Ascending aorta (tissue), 2 donors: Measurements from ENCODE around the gene ANKRD6. TPM values are rescaled to one million over a fixed set of nuclear protein-coding genes. Genes with fewer than 3 reads are reported as not detected.

Experiments
- DNase-seq, 2 donors: peaks; one replicate each; pipeline ENCODE4 v3.0.0-alpha.2; 2019; ENCODE audit warnings: low spot score in 2 of 2
- H3K27ac ChIP-seq, 2 donors: fragments of 200-600 bp; sonication (generic); one replicate each; pipeline ENCODE4 v1.5.1; 2016 to 2017; ENCODE audit warnings: mild to moderate bottlenecking in 1 of 2
- H3K27me3 ChIP-seq: fragments of 200-600 bp; sonication (generic); one replicate; pipeline ENCODE4 v1.5.1; 2017
- H3K36me3 ChIP-seq, 2 donors: fragments of 200-600 bp; sonication (generic); one replicate each; pipeline ENCODE4 v1.5.1; 2016
- H3K4me1 ChIP-seq, 2 donors: fragments of 200-600 bp; sonication (generic); one replicate each; pipeline ENCODE4 v1.5.1; 2016 to 2017; ENCODE audit warnings: mild to moderate bottlenecking in 1 of 2
- H3K4me3 ChIP-seq, 2 donors: fragments of 200-600 bp; sonication (generic); one replicate each; pipeline ENCODE4 v1.5.1; 2016 to 2017; ENCODE audit warnings: mild to moderate bottlenecking in 1 of 2
- H3K9me3 ChIP-seq, 2 donors: fragments of 200-600 bp; sonication (generic); one replicate each; pipeline ENCODE4 v1.5.1; 2016
- intact Hi-C: fragments of 100-400 bp; cut with DNase I; formaldehyde crosslinking; loops from one replicate; pipeline ENCODE4 v1.15.1; 2023
- total RNA-seq: library from RNA; depleted of rRNA; stranded (reverse); fragments of >200 nt; gene quantifications from one replicate; pipeline ENCODE4 v1.1.0, GENCODE V29; 2016
- TF ChIP-seq, protein P1 (sequence below), 3 experiments: fragments of 200-600 bp in 2 of 3; fragments of 450-650 bp in 1 of 3; sonication (generic) in 2 of 3; IDR thresholded peaks; one replicate each; pipeline ENCODE4 v1.5.1; 2016 to 2019; ENCODE audit warnings: antibody characterized with exemption in 3 of 3, mild to moderate bottlenecking in 1 of 3, moderate library complexity in 1 of 3

Gene ANKRD6
- total RNA-seq, 1 donor from 2014 or later = 32.2 TPM

DNA sequence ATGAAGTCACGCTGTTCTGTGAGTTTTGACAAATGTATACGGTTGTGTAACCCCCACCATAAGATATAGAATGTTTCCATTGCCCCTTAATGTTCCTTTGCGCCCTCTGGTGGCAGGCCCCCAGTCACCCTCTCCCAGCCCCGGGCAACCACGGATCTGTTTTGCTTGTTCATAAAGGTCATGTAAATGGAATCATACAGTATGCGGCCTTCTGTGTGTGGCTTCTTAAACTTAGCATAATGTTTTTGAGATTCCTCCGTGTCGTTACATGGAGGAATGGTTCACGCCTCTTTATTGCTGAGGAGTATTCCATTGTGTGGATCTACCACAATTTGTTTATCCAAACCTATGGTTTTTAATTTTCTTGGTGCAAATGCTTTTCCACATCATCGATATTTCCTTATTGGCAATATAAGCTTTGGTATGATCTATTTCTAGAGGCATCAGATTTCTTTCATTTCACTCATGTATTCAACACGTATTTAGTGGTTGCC, 177.2 kb downstream of the ANKRD6 start:
- TF ChIP-seq, protein P1, sequence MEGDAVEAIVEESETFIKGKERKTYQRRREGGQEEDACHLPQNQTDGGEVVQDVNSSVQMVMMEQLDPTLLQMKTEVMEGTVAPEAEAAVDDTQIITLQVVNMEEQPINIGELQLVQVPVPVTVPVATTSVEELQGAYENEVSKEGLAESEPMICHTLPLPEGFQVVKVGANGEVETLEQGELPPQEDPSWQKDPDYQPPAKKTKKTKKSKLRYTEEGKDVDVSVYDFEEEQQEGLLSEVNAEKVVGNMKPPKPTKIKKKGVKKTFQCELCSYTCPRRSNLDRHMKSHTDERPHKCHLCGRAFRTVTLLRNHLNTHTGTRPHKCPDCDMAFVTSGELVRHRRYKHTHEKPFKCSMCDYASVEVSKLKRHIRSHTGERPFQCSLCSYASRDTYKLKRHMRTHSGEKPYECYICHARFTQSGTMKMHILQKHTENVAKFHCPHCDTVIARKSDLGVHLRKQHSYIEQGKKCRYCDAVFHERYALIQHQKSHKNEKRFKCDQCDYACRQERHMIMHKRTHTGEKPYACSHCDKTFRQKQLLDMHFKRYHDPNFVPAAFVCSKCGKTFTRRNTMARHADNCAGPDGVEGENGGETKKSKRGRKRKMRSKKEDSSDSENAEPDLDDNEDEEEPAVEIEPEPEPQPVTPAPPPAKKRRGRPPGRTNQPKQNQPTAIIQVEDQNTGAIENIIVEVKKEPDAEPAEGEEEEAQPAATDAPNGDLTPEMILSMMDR (IDR thresholded peaks at IDR 0.05) = peak; percentile 67 to 82 (median 73)
- intact Hi-C loops = loop anchor here (1.0 to 5.0 kb wide), 3 partner anchors 177 to 633 kb away; partner anchors contain the start of gene ANKRD6
- DNase-seq = peak in 1 of 2 donors; percentile 78

DNA sequence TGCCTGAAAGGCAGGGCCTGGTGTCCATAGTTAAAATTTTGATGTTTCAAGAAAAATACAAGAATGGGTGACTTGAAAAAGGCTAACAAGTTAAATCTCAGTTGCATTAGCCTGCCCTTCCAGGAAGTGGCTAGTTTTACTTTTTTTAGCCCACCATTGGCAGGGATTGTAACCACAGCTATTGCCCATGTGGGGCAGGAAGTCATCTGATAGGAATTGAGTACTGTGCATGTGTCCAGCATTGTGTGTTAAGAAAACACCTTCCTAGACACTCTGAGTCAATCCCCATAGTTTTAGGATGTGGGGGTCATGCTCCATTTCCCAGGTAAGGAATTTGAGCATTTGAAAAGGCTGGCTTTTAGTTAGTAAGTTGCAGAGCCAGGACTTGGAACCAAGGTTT, 178.7 kb downstream of the ANKRD6 start:
- Histone ChIP-seq H3K9me3 (no peaks in the 10 kb centered on the region), H3K36me3 (peaks cover 0 to 15% of the 10 kb centered on the region in 2 donors), H3K27me3 (no peaks in the 10 kb centered on the region), H3K4me3 (no peak overlapping the region), H3K27ac (no peak overlapping the region), H3K4me1 (no peaks in the 10 kb centered on the region)
- DNase-seq = no peak
- intact Hi-C loops = loop anchor here (5.0 kb wide), 2 partner anchors 239 to 634 kb away; no protein-coding TSS in a partner anchor
- TF ChIP-seq, protein P1 (IDR thresholded peaks at IDR 0.05) = no peak

More for the DNA sequence above, 177.2 kb downstream of the ANKRD6 start:
- no peak overlapping the region for H3K27ac ChIP-seq
- H3K36me3 ChIP-seq = peaks cover 0 to 17% of the 10 kb centered on the region in 2 donors
- no peaks in the 10 kb centered on the region for H3K9me3 ChIP-seq
- H3K27me3 ChIP-seq = no peaks in the 10 kb centered on the region
- no peak overlapping the region for H3K4me3 ChIP-seq
- no peaks in the 10 kb centered on the region for H3K4me1 ChIP-seq

DNA sequence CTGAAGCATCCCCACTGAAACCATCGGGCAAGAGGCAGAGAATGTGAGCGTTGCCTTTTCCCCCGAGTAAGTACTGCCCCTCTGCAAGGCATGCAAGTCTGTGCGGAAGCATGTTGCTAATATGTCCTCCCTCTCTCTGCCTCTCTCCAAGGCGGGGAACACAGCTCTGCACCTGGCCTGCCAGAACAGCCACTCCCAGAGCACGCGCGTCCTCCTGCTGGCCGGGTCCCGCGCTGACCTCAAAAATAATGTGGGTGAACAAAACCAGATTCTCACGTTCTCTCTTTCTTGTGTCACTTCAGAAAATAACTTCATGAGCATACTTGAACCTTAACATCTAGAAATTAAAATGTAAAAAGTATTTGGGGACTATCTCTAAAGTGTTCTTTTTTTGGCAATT, 179.2 kb downstream of the ANKRD6 start:
- H3K4me1 ChIP-seq = no peaks in the 10 kb centered on the region
- no peaks in the 10 kb centered on the region for H3K9me3 ChIP-seq
- H3K27me3 ChIP-seq = no peaks in the 10 kb centered on the region
- intact Hi-C loops = loop anchor here (5.0 kb wide), 2 partner anchors 240 to 635 kb away; no protein-coding TSS in a partner anchor
- peaks cover 0 to 20% of the 10 kb centered on the region in 2 donors for H3K36me3 ChIP-seq
- TF ChIP-seq, protein P1 (IDR thresholded peaks at IDR 0.05) = no peak
- no peak overlapping the region for H3K27ac ChIP-seq
- H3K4me3 ChIP-seq = no peak overlapping the region
- DNase-seq = no peak

DNA sequence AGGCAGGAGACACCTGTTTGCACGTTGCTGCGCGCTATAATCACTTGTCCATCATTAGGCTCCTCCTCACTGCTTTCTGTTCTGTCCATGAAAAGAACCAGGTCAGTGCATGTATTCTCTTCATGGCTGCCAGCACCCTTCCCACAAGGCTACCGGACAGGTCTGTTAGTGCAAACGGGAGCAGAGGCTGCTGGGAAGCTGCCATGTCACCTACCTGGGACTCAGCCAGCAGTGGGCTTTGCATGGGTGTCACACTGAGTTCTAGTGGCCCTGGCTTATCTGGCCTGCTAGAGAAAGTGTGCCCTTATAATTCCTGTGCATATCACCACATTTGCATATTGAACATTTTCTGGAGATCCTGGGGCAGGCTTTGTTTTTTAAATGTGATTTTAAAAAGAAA, 180.8 kb downstream of the ANKRD6 start:
- Histone ChIP-seq H3K36me3 (peaks cover 0 to 15% of the 10 kb centered on the region in 2 donors), H3K4me3 (no peak overlapping the region), H3K4me1 (no peaks in the 10 kb centered on the region), H3K27ac (no peak overlapping the region), H3K27me3 (no peaks in the 10 kb centered on the region), H3K9me3 (no peaks in the 10 kb centered on the region)
- TF ChIP-seq, protein P1 (IDR thresholded peaks at IDR 0.05) = no peak
- DNase-seq = no peak
- intact Hi-C loops = loop anchor here (5.0 kb wide), 2 partner anchors 241 to 636 kb away; no protein-coding TSS in a partner anchor

DNA sequence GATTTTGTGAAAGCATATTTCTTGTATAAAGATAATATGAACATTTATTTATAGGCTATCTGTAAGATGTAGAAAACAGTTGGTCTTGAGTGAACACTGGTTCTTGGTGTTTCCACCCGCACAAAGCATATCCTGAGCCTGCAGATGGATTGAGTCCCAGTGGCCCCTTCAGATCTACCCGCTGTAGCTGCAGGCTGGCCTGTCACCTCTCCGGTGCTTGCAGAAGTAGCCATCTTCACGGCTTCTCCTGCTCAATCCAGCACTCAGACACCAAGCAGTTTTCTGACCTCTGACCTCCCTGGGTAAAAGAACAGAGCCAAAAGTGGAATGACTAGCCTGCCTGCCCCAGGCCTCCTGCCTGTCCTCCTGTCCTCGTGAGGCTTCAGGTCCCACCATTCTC, 182.9 kb downstream of the ANKRD6 start:
- H3K27me3 ChIP-seq = no peaks in the 10 kb centered on the region

More for the DNA sequence above, 182.9 kb downstream of the ANKRD6 start:
- intact Hi-C loops = no loop called here
- TF ChIP-seq, protein P1 (IDR thresholded peaks at IDR 0.05) = no peak
- no peak for DNase-seq
- Histone ChIP-seq H3K27ac (no peak overlapping the region), H3K36me3 (peaks cover 0 to 19% of the 10 kb centered on the region in 2 donors), H3K4me1 (no peaks in the 10 kb centered on the region), H3K9me3 (no peaks in the 10 kb centered on the region), H3K4me3 (no peak overlapping the region)
